GM19372 (cell line): ENCODE data around the gene OPA1.

ENCODE experiments used
- ATAC-seq: cut with Tn5 transposase; IDR thresholded peaks from one replicate; pipeline ENCODE4 v1.9.1; 2021; ENCODE audit warnings: mild to moderate bottlenecking, low read depth, moderate library complexity; ENCODE audit not compliant: unreplicated experiment

The OPA1 gene

GRCh38 chr3:193732827-193733226, 139.8 kb downstream of the OPA1 start:
- ATAC-seq = no peak

GRCh38 chr3:193734737-193735366, 141.8 kb downstream of the OPA1 start:
- ATAC-seq = no peak

- ATAC-seq = no peak
Measured at GRCh38 chr3:193735850-193736249, 142.8 kb downstream of the OPA1 start.

GRCh38 chr3:193736616-193737015, 143.6 kb downstream of the OPA1 start:
- no peak for ATAC-seq

GRCh38 chr3:193737191-193737751, 144.3 kb downstream of the OPA1 start:
- no peak for ATAC-seq

- peak; percentile 67 for ATAC-seq
Measured at GRCh38 chr3:193742628-193743027, 149.6 kb downstream of the OPA1 start.

- ATAC-seq = peak; percentile 55
Measured at GRCh38 chr3:193743702-193744047, 150.7 kb downstream of the OPA1 start.

- ATAC-seq = no peak
Measured at GRCh38 chr3:193744048-193744821, 151.2 kb downstream of the OPA1 start.

GRCh38 chr3:193744822-193745684, 152.0 kb downstream of the OPA1 start:
- no peak for ATAC-seq

GRCh38 chr3:193746832-193747231, 153.8 kb downstream of the OPA1 start:
- ATAC-seq = no peak
